Ovary (tissue), 9 donors: ENCODE measurements around the gene HSPA1B. TPM values are rescaled to one million over a fixed set of nuclear protein-coding genes. Genes with fewer than 3 reads are reported as not detected.

Experiments used
- DNase-seq, 5 donors: peaks; one replicate each; pipeline ENCODE4 v3.0.0-alpha.2; 2019 to 2020
- H3K27ac ChIP-seq, 2 donors: fragments of 200-600 bp; one replicate each; pipeline versions ENCODE4 v1.5.1 to v1.8.0; 2019 to 2022
- H3K27me3 ChIP-seq: fragments of 200-600 bp; one replicate; pipeline ENCODE4 v1.8.0; 2022
- H3K36me3 ChIP-seq: fragments of 200-600 bp; sonication (generic); one replicate; pipeline ENCODE4 v1.5.1; 2019
- H3K4me1 ChIP-seq: one replicate; pipeline ENCODE4 v1.8.1; 2013; ENCODE audit warnings: mild to moderate bottlenecking, moderate library complexity; ENCODE audit not compliant: insufficient read depth
- H3K4me3 ChIP-seq: fragments of 200-600 bp; sonication (generic); one replicate; pipeline ENCODE4 v1.5.1; 2017
- H3K9me3 ChIP-seq, 2 donors: fragments of 200-600 bp in 1 of 2; sonication (generic) in 1 of 2; one replicate each; pipeline versions ENCODE4 v1.5.1 to v1.8.1; 2013 to 2019; ENCODE audit warnings: mild to moderate bottlenecking in 1 of 2, moderate library complexity in 1 of 2
- CTCF ChIP-seq, 3 donors: fragments of 450-650 bp in 2 of 3; fragments of 200-600 bp in 1 of 3; IDR thresholded peaks; one replicate each; pipeline versions ENCODE4 v1.5.1 to v1.8.0; 2016 to 2022; ENCODE audit warnings: antibody characterized with exemption in 3 of 3, mild to moderate bottlenecking in 1 of 3
- EP300 ChIP-seq: sonication (generic); formaldehyde crosslinking; IDR thresholded peaks from one replicate; pipeline ENCODE4 v1.6.1; 2017; ENCODE audit warnings: antibody characterized with exemption
- POLR2A ChIP-seq: fragments of 450-650 bp; IDR thresholded peaks from one replicate; pipeline ENCODE4 v1.6.1; 2017; ENCODE audit warnings: antibody characterized with exemption, mild to moderate bottlenecking, moderate library complexity
- WGBS, 3 donors: extraction: QIAGEN DNeasy Blood & Tissue Kit in 1 of 3; methylation state at CpG; one replicate each; pipeline versions ENCODE4 v1.1.5 to v1.1.7; 2013 to 2017; 5-methylcytosine and 5-hydroxymethylcytosine counted together
- intact Hi-C, 4 donors: fragments of 100-400 bp; cut with DNase I; formaldehyde crosslinking; loops; one replicate each; pipeline versions ENCODE4 v1.11.0 to v1.15.1; 2022 to 2023
- polyA plus RNA-seq, 2 donors: library from polyadenylated mRNA; stranded (reverse); fragments of 200-250 nt in 1 of 2; fragments of 350-450 nt in 1 of 2; fragmentation: Illumina TruSeq in 1 of 2; extraction: RNeasy Lipid Tissue Mini Kit (QIAGEN cat#74804) in 1 of 2; gene quantifications; one replicate each; pipeline ENCODE4 v1.2.3, GENCODE V29; 2013 to 2014
- total RNA-seq, 7 donors: library from RNA; depleted of rRNA in 2 of 7; stranded (reverse); fragments of >200 nt in 2 of 7; fragmentation: NEBNext Ultra II Directional in 3 of 7; extraction: Animal tissue kit (Norgen Biotek cat#: 25700) in 3 of 7; gene quantifications; one replicate each; pipeline versions ENCODE4 v1.1.0 to v1.2.4, GENCODE V29; 2016 to 2023
- donor health status: DM: no; HTN: no; CAD: no; lungs with moderate emphysema.
- donor health status: DM: no; HTN: no; CAD: no.
- donor health status: Bipolar disorder and iron deficiency.
- donor health status: DM: yes; HTN: yes; CAD: no.
- donor health status: DM: no; HTN: no; CAD: no.
- donor health status: DM: yes; HTN: yes; CAD: no.

The HSPA1B gene
- total and polyA plus RNA-seq, 9 donors = 41.9 to 506 (median 175) TPM

- Histone ChIP-seq H3K9me3 (no peaks in the 10 kb centered on the region), H3K4me1 (no peaks in the 10 kb centered on the region), H3K4me3 (no peak overlapping the region), H3K27me3 (no peaks in the 10 kb centered on the region), H3K36me3 (no peaks in the 10 kb centered on the region), H3K27ac (no peak overlapping the region)
- no peak for DNase-seq
- intact Hi-C loops = no loop called here
- WGBS, 3 donors = 72 to 76% (median 74%) methylated on average over 5 of the region's 5 CpGs
- TF ChIP-seq CTCF (IDR thresholded peaks at IDR 0.05) (no peak), POLR2A (no peak), EP300 (no peak)
Observed at GRCh38 chr6:31874836-31875572, 47.5 kb downstream of the HSPA1B start.

GRCh38 chr6:31875877-31876276, 48.3 kb downstream of the HSPA1B start:
- Histone ChIP-seq H3K9me3 (no peaks in the 10 kb centered on the region), H3K4me3 (no peak overlapping the region)
- 63 to 73% (median 70%) methylated on average over 5 of the region's 5 CpGs for WGBS, 3 donors

GRCh38 chr6:31876357-31876756, 48.8 kb downstream of the HSPA1B start:
- Histone ChIP-seq H3K4me3 (no peak overlapping the region), H3K27ac (no peak overlapping the region), H3K36me3 (no peaks in the 10 kb centered on the region), H3K9me3 (no peaks in the 10 kb centered on the region), H3K27me3 (no peaks in the 10 kb centered on the region), H3K4me1 (no peaks in the 10 kb centered on the region)
- intact Hi-C loops = no loop called here
- TF ChIP-seq CTCF (IDR thresholded peaks at IDR 0.05) (no peak), EP300 (no peak)
- DNase-seq = no peak
- 83 to 87% (median 85%) methylated on average over 7 of the region's 7 CpGs for WGBS, 3 donors

More at GRCh38 chr6:31875877-31876276, 48.3 kb downstream of the HSPA1B start:
- H3K4me1 ChIP-seq = no peaks in the 10 kb centered on the region
- DNase-seq = no peak
- TF ChIP-seq POLR2A (no peak), CTCF (IDR thresholded peaks at IDR 0.05) (no peak), EP300 (no peak)
- no peaks in the 10 kb centered on the region for H3K27me3 ChIP-seq
- H3K27ac ChIP-seq = no peak overlapping the region
- intact Hi-C loops = no loop called here
- H3K36me3 ChIP-seq = no peaks in the 10 kb centered on the region

GRCh38 chr6:31877125-31877650, 49.6 kb downstream of the HSPA1B start:
- intact Hi-C loops = no loop called here
- WGBS, 3 donors = 26 to 42% (median 32%) methylated on average over 3 of the region's 3 CpGs
- no peaks in the 10 kb centered on the region for H3K36me3 ChIP-seq
- no peaks in the 10 kb centered on the region for H3K4me1 ChIP-seq
- no peaks in the 10 kb centered on the region for H3K9me3 ChIP-seq
- TF ChIP-seq CTCF (IDR thresholded peaks at IDR 0.05) (no peak), EP300 (no peak), POLR2A (no peak)
- H3K27ac ChIP-seq = peak overlapping the region in 1 of 2 donors; percentile 31
- no peak overlapping the region for H3K4me3 ChIP-seq
- no peaks in the 10 kb centered on the region for H3K27me3 ChIP-seq
- peak in 3 of 5 donors; percentile 46 to 69 (median 66) for DNase-seq
